H1 (cell line): Measurements from ENCODE around the gene AMBP. TPM values are rescaled to one million over a fixed set of nuclear protein-coding genes. Genes with fewer than 3 reads are reported as not detected.

Source experiments
- CTCF ChIA-PET: fragments of 300-600 bp; sonication (Branson Sonifier 250); formaldehyde crosslinking; loops from one replicate; lab custom pipeline; 2021; ENCODE audit not compliant: partially characterized antibody; lab: Charles Lee
- POLR2A ChIA-PET: fragments of 300-600 bp; sonication (Branson Sonifier 250); formaldehyde crosslinking; loops from one replicate; lab custom pipeline; 2021; ENCODE audit warnings: inconsistent platforms; ENCODE audit not compliant: partially characterized antibody; lab: Charles Lee
- DNase-seq, 2 experiments: peaks; one replicate each; pipeline versions ENCODE4 v3.0.0 to v3.0.0-alpha.2; 2010 to 2022; ENCODE audit warnings: low spot score in 2 of 2, low read depth in 1 of 2, mixed read lengths in 1 of 2
- FAIRE-seq: peaks from 2 replicates; lab custom pipeline; 2011; peaks lifted over from hg19 to GRCh38; lab: Jason Lieb, UNC
- H2AFZ ChIP-seq: 2 replicates; pipeline ENCODE4 v1.8.1; 2012; ENCODE audit warnings: low read length, inconsistent platforms
- H2AK5ac ChIP-seq: 2 replicates; pipeline ENCODE4 v1.6.1; 2013; ENCODE audit warnings: low read depth, low read length
- H2BK120ac ChIP-seq: replicated peaks from 2 replicates; pipeline ENCODE3; 2013; ENCODE audit warnings: low read depth, low read length, inconsistent platforms
- H2BK12ac ChIP-seq: 2 replicates; pipeline ENCODE4 v1.6.1; 2013; ENCODE audit warnings: low read depth, low read length
- H2BK15ac ChIP-seq: 2 replicates; pipeline ENCODE4 v1.6.1; 2013; ENCODE audit warnings: low read length
- H2BK20ac ChIP-seq: 2 replicates; pipeline ENCODE4 v1.6.1; 2013; ENCODE audit warnings: low read length
- H2BK5ac ChIP-seq: 2 replicates; pipeline ENCODE4 v1.6.1; 2013; ENCODE audit warnings: low read depth, low read length
- H3K14ac ChIP-seq: 2 replicates; pipeline ENCODE4 v1.6.1; 2013; ENCODE audit warnings: inconsistent platforms; ENCODE audit not compliant: insufficient read length
- H3K18ac ChIP-seq: 2 replicates; pipeline ENCODE4 v1.6.1; 2013; ENCODE audit warnings: low read length; ENCODE audit errors: extremely low read depth
- H3K23ac ChIP-seq: 2 replicates; pipeline ENCODE4 v1.6.1; 2013; ENCODE audit warnings: inconsistent platforms; ENCODE audit not compliant: insufficient read length
- H3K23me2 ChIP-seq: 2 replicates; pipeline ENCODE4 v1.6.1; 2013; ENCODE audit warnings: low read depth, low read length
- H3K27ac ChIP-seq: 2 replicates; pipeline ENCODE4 v1.6.1; 2011; ENCODE audit warnings: low read depth, low read length, inconsistent platforms
- H3K27me3 ChIP-seq, 4 experiments: replicated peaks in 1 of 4; 1 replicate in 1 of 4; 2 replicates in 3 of 4; pipeline versions ENCODE4 v1.6.1 to v1.8.1; 2011 to 2013; ENCODE audit warnings: low read length in 3 of 4, mild to moderate bottlenecking in 3 of 4, inconsistent platforms in 2 of 4, mixed read lengths in 2 of 4, moderate library complexity in 1 of 4; ENCODE audit not compliant: control insufficient read depth in 3 of 4, insufficient read depth in 3 of 4; ENCODE audit errors: extremely low read depth in 1 of 4
- H3K36me3 ChIP-seq, 4 experiments: 2 replicates each; pipeline versions ENCODE4 v1.6.1 to v1.8.1; 2011 to 2013; ENCODE audit warnings: mild to moderate bottlenecking in 4 of 4, low read length in 3 of 4, moderate library complexity in 2 of 4, control low read depth in 1 of 4, inconsistent platforms in 1 of 4; ENCODE audit not compliant: insufficient read depth in 4 of 4, control insufficient read depth in 2 of 4
- H3K4ac ChIP-seq: replicated peaks from 2 replicates; pipeline ENCODE3; 2013; ENCODE audit warnings: low read length, low read depth, mixed read lengths, inconsistent platforms; ENCODE audit not compliant: insufficient read length
- H3K4me1 ChIP-seq, 4 experiments: replicated peaks in 1 of 4; 1 replicate in 1 of 4; 2 replicates in 3 of 4; pipeline versions ENCODE4 v1.6.1 to v1.8.1; 2011 to 2013; ENCODE audit warnings: low read length in 3 of 4, inconsistent platforms in 2 of 4, mixed read lengths in 1 of 4; ENCODE audit not compliant: insufficient read depth in 4 of 4, control insufficient read depth in 3 of 4
- H3K4me2 ChIP-seq, 2 experiments: 2 replicates each; pipeline versions ENCODE4 v1.6.1 to v1.8.1; 2011 to 2013; ENCODE audit warnings: low read depth in 2 of 2, low read length in 2 of 2, control low read depth in 1 of 2, inconsistent platforms in 1 of 2, mild to moderate bottlenecking in 1 of 2; ENCODE audit not compliant: insufficient read depth in 1 of 2
- H3K4me3 ChIP-seq, 4 experiments: fragments of 200-600, 300-600 bp in 1 of 4; sonication (generic), shearing (Covaris generic), sonication (Bioruptor Twin) in 1 of 4; 2 replicates each; pipeline versions ENCODE4 v1.5.1 to v1.8.1; 2011 to 2016; ENCODE audit warnings: low read length in 4 of 4, low read depth in 3 of 4, control low read depth in 2 of 4, inconsistent platforms in 2 of 4, mild to moderate bottlenecking in 2 of 4, mixed read lengths in 1 of 4, moderate library complexity in 1 of 4; ENCODE audit not compliant: insufficient read depth in 2 of 4; ENCODE audit errors: extremely low read depth in 1 of 4
- H3K56ac ChIP-seq: replicated peaks from 2 replicates; pipeline ENCODE3; 2013; ENCODE audit warnings: low read depth, mild to moderate bottlenecking, mixed read lengths, low read length, inconsistent platforms; ENCODE audit not compliant: insufficient read length
- H3K79me1 ChIP-seq: 2 replicates; pipeline ENCODE4 v1.6.1; 2013; ENCODE audit warnings: low read depth, low read length, control low read depth
- H3K79me2 ChIP-seq, 2 experiments: 2 replicates each; pipeline versions ENCODE4 v1.6.1 to v1.8.1; 2012 to 2013; ENCODE audit warnings: low read length in 2 of 2, mild to moderate bottlenecking in 2 of 2, inconsistent platforms in 1 of 2; ENCODE audit not compliant: insufficient read depth in 2 of 2, control insufficient read depth in 1 of 2
- H3K9ac ChIP-seq, 4 experiments: replicated peaks in 1 of 4; 1 replicate in 1 of 4; 2 replicates in 3 of 4; pipeline versions ENCODE4 v1.6.1 to v1.8.1; 2011 to 2013; ENCODE audit warnings: low read depth in 3 of 4, low read length in 3 of 4, control low read depth in 2 of 4, mild to moderate bottlenecking in 2 of 4, moderate library complexity in 2 of 4, inconsistent platforms in 1 of 4; ENCODE audit errors: extremely low read depth in 1 of 4
- H3K9me3 ChIP-seq, 2 experiments: 2 replicates each; pipeline versions ENCODE4 v1.6.1 to v1.8.1; 2012 to 2013; ENCODE audit warnings: mild to moderate bottlenecking in 2 of 2, moderate library complexity in 2 of 2, control low read depth in 1 of 2, inconsistent platforms in 1 of 2, low read depth in 1 of 2, low read length in 1 of 2, mixed read lengths in 1 of 2; ENCODE audit not compliant: insufficient read depth in 2 of 2
- H4K20me1 ChIP-seq, 2 experiments: replicated peaks in 1 of 2; 2 replicates each; pipeline versions ENCODE3 to v1.8.1; 2011 to 2013; ENCODE audit warnings: inconsistent platforms in 2 of 2, low read length in 2 of 2, mild to moderate bottlenecking in 1 of 2; ENCODE audit not compliant: insufficient read depth in 2 of 2, control insufficient read depth in 1 of 2
- H4K5ac ChIP-seq: 2 replicates; pipeline ENCODE4 v1.6.1; 2013; ENCODE audit warnings: low read length, low read depth, mixed read lengths, inconsistent platforms; ENCODE audit not compliant: insufficient read length
- H4K8ac ChIP-seq: 2 replicates; pipeline ENCODE4 v1.8.0; 2013; ENCODE audit warnings: mild to moderate bottlenecking, moderate library complexity, low read length, inconsistent platforms; ENCODE audit not compliant: insufficient read depth; ENCODE audit errors: extremely low read depth
- H4K91ac ChIP-seq: replicated peaks from 2 replicates; pipeline ENCODE3; 2013; ENCODE audit warnings: low read length, mixed read lengths, inconsistent platforms; ENCODE audit not compliant: insufficient read length
- CHD2 ChIP-seq: IDR thresholded peaks from 2 replicates; pipeline ENCODE4 v1.6.1; 2012; ENCODE audit warnings: low read length, improper control_type of control experiment
- E2F6 ChIP-seq: IDR thresholded peaks from 2 replicates; pipeline ENCODE4 v1.6.1; 2012; ENCODE audit warnings: inconsistent platforms
- FOSL1 ChIP-seq: IDR thresholded peaks from 2 replicates; pipeline ENCODE4 v1.6.1; 2011; ENCODE audit warnings: mild to moderate bottlenecking, low read depth, low read length, moderate library complexity; ENCODE audit not compliant: insufficient read depth
- NANOG ChIP-seq: IDR thresholded peaks from 2 replicates; pipeline ENCODE4 v1.6.1; 2011; ENCODE audit warnings: low read length, low read depth, mild to moderate bottlenecking, inconsistent platforms; ENCODE audit not compliant: insufficient read depth, poor library complexity, severe bottlenecking
- POLR2AphosphoS5 ChIP-seq: IDR thresholded peaks from 2 replicates; pipeline ENCODE4 v1.6.1; 2011; ENCODE audit warnings: low read depth, low read length
- RBBP5 ChIP-seq: IDR thresholded peaks from 2 replicates; pipeline ENCODE4 v1.7.1; 2012; ENCODE audit warnings: low read depth, mild to moderate bottlenecking, inconsistent platforms, low read length, moderate library complexity, borderline replicate concordance
- SAP30 ChIP-seq: fragments of 300-600 bp; sonication (generic); IDR thresholded peaks from 2 replicates; pipeline ENCODE4 v1.7.1; 2012; ENCODE audit warnings: low read length, moderate library complexity, mild to moderate bottlenecking, inconsistent platforms; ENCODE audit not compliant: insufficient read depth, insufficient replicate concordance
- SIRT6 ChIP-seq: IDR thresholded peaks from one replicate; pipeline ENCODE4 v1.7.1; 2012; ENCODE audit warnings: low read length, inconsistent platforms
- TCF12 ChIP-seq: IDR thresholded peaks from 2 replicates; pipeline ENCODE4 v1.6.1; 2011; ENCODE audit warnings: low read depth, mild to moderate bottlenecking, low read length
- WGBS, 2 experiments: shearing (Covaris generic) in 1 of 2; methylation state at CpG; one replicate each; pipeline versions ENCODE4 v1.1.6 to v1.1.7; 2013 to 2015; ENCODE audit warnings: low lambda C conversion rate in 2 of 2, mixed read lengths in 2 of 2, inconsistent platforms in 1 of 2, low coverage in 1 of 2, missing lambda C conversion rate in 1 of 2; ENCODE audit not compliant: insufficient replicate concordance in 2 of 2, insufficient coverage in 1 of 2, insufficient read length in 1 of 2; ENCODE audit errors: extremely low coverage in 1 of 2, missing lambda C conversion rate in 1 of 2; 5-methylcytosine and 5-hydroxymethylcytosine counted together
- polyA plus RNA-seq, 7 experiments: library from polyadenylated mRNA; depleted of rRNA in 3 of 7; stranded (reverse) in 5 of 7; unstranded in 2 of 7; fragments of >200 nt in 5 of 7; fragments of 200-250 nt in 2 of 7; gene quantifications; 1 replicate in 5 of 7; 2 replicates in 1 of 7; 4 replicates in 1 of 7; pipeline versions ENCODE4 v1.2.1 to v1.2.3, GENCODE V29; 2011 to 2013; ENCODE audit warnings: missing spikeins in 2 of 7, mixed read lengths in 2 of 7
- total RNA-seq: library from RNA; stranded (reverse); fragmentation: NEBNext Ultra II Directional; extraction: Animal tissue kit (Norgen Biotek cat#: 25700); gene quantifications from 2 replicates; pipeline ENCODE4 v1.2.1, GENCODE V29; 2021

Gene AMBP
- total and polyA plus RNA-seq, 2 of the 8 experiments (the other 6 are each of a cell fraction or from before 2014, with no cell fraction given), result 3.0 to 4.0 TPM

DNA sequence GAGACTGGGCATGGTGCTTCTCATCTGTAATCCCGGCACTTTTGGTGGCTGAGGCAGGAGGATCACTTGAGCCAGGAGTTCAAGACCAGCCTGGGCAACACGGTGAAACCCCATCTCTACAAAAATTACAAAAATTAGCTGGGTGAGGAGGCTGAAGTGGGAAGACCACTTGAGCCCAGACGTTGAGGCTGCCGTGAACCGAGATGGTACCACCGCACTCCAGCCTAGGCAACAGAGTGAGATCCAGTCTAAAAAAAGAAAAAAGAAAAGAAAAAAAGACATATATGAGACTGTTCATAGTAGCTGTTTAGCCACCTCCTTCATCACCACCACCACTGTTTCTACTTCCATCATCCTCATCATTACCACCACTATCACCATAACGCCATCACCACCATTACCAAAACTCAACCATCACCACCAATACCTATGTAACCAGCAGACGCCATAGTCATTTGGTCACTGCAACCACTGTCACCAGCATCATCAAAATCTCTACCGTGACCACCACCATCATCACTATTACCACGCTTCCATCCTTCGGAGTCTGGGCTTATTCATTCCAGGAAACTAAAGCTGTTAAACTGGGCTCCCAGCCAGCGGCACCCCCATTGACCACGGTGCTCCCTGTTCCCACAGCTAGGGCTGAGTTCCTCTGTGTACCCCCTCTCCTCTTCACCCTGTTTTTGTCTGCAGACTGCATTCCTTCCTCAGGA is 29.3 kb upstream of the AMBP start:
- no peak overlapping the region for H2BK120ac ChIP-seq
- no peak overlapping the region for H3K4me3 ChIP-seq
- H3K27ac ChIP-seq, result no peak overlapping the region
- H3K56ac ChIP-seq, result no peak overlapping the region
- peak overlapping the region; percentile 84; the same call in 1 of the 2 replicates for H2BK12ac ChIP-seq
- no peak overlapping the region for H3K4ac ChIP-seq
- H3K4me2 ChIP-seq, result no peak overlapping the region
- no peaks in the 10 kb centered on the region; the same call in 1 of the 2 replicates for H3K23me2 ChIP-seq
- no peak overlapping the region for H2BK5ac ChIP-seq
- no peaks in the 10 kb centered on the region for H3K36me3 ChIP-seq
- no peak overlapping the region for H2AK5ac ChIP-seq
- H3K23ac ChIP-seq, result no peak overlapping the region
- no peak for TF ChIP-seq CHD2
- TF ChIP-seq SIRT6, result no peak
- TF ChIP-seq POLR2AphosphoS5, result no peak
- no peak for TF ChIP-seq SAP30
- TF ChIP-seq NANOG, result no peak
- no peak for TF ChIP-seq E2F6
- no peak for TF ChIP-seq RBBP5
- TF ChIP-seq FOSL1, result no peak
- TF ChIP-seq TCF12, result no peak
- H4K91ac ChIP-seq, result no peak overlapping the region
- H2BK15ac ChIP-seq, result peak overlapping the region; percentile 72; the same call in 1 of the 2 replicates
- no peak overlapping the region for H3K18ac ChIP-seq
- H3K27me3 ChIP-seq, result peaks cover 0 to 14% (median 4%) of the 10 kb centered on the region in 4 experiments; a peak in 3 of 7 replicates
- peaks cover 0 to 2% of the 10 kb centered on the region in 2 experiments; a peak in 1 of 4 replicates for H3K9me3 ChIP-seq
- ChIA-PET POLR2A (interaction anchor here (1.0 to 2.0 kb wide), 6 partner anchors 46 to 241 kb away, joined by 3 to 8 read pairs (median 6); partner anchors contain the start of gene COL27A1), CTCF (interaction anchor here (0.7 to 17.7 kb wide), 57 partner anchors 8 to 513 kb away, joined by 3 to 206 read pairs (median 6); partner anchors contain the start of genes AMBP, COL27A1 and KIF12)
- H4K20me1 ChIP-seq, result no peaks in the 10 kb centered on the region
- no peak overlapping the region for H3K9ac ChIP-seq
- no peak for DNase-seq
- no peaks in the 10 kb centered on the region for H3K79me2 ChIP-seq
- no peak for FAIRE-seq
- H3K79me1 ChIP-seq, result no peaks in the 10 kb centered on the region
- H2AFZ ChIP-seq, result peak overlapping the region; percentile 75; the same call in 1 of the 2 replicates
- WGBS, 2 experiments, result 78% methylated on average over 13 of the region's 13 CpGs; no CpG with 5 or more reads in 1 of the 2 experiments
- H2BK20ac ChIP-seq, result no peak overlapping the region
- no peak overlapping the region for H4K8ac ChIP-seq
- H4K5ac ChIP-seq, result no peak overlapping the region
- peaks cover 0 to 9% (median 7%) of the 10 kb centered on the region in 4 experiments; a peak in 6 of 7 replicates for H3K4me1 ChIP-seq
- no peak overlapping the region for H3K14ac ChIP-seq
